OCI-LY7 (cell line): ENCODE measurements around the gene GATAD2B.

Source experiments
- EZH2phosphoT487 ChIP-seq: fragments of 200-600 bp; sonication (generic); IDR thresholded peaks from 2 replicates; pipeline ENCODE4 v1.6.1; 2018; ENCODE audit warnings: low read depth, borderline replicate concordance, mild to moderate bottlenecking, mixed run types, antibody characterized with exemption, low read length, moderate library complexity, mixed read lengths
- TF ChIP-seq, protein P1 (sequence below): fragments of 200-600 bp; sonication (generic); conservative IDR thresholded peaks from 2 replicates; pipeline ENCODE4 v1.5.1; 2014; ENCODE audit warnings: mild to moderate bottlenecking, antibody characterized with exemption, low read length, moderate library complexity, mixed read lengths

DNA sequence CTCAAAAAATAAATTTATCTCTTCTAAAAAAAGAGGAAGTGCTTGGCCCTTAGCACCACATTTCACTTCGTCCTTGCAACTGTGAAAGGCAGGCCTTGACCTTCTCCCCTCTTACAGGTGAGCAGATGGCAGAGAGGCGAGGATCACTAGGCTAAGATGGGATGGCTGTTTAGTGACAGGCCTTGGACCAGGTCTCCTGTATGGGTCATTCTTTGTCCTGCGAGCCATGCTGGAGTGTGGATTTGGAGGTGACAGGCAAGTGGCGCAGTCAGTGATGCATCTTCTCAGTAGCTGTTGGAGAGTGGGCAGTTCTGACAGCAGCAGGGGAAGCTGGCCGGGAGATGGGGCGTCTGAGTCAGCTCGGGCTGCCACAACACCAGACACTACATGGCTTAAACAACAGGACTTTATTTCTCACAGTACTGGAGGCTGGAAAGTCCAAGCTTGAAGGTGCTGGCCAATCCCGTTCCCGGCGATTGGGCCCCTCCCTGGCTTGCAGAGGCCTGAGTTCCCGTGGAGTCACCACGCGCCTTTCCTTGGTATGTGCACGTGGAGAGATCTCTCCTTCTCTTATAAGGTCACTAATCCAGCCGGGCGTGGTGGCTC lies 131.0 kb downstream of the GATAD2B start:
- TF ChIP-seq, protein P1, sequence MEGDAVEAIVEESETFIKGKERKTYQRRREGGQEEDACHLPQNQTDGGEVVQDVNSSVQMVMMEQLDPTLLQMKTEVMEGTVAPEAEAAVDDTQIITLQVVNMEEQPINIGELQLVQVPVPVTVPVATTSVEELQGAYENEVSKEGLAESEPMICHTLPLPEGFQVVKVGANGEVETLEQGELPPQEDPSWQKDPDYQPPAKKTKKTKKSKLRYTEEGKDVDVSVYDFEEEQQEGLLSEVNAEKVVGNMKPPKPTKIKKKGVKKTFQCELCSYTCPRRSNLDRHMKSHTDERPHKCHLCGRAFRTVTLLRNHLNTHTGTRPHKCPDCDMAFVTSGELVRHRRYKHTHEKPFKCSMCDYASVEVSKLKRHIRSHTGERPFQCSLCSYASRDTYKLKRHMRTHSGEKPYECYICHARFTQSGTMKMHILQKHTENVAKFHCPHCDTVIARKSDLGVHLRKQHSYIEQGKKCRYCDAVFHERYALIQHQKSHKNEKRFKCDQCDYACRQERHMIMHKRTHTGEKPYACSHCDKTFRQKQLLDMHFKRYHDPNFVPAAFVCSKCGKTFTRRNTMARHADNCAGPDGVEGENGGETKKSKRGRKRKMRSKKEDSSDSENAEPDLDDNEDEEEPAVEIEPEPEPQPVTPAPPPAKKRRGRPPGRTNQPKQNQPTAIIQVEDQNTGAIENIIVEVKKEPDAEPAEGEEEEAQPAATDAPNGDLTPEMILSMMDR = 0 out of 2 replicates have a peak, but pooled peaks have one; percentile 13
- no peak for TF ChIP-seq EZH2phosphoT487
